GM18508 (cell line): ENCODE results near the gene TOLLIP.

ENCODE experiments used
- ATAC-seq: cut with Tn5 transposase; IDR thresholded peaks from one replicate; pipeline ENCODE4 v1.9.1; 2021; ENCODE audit warnings: moderate number of reproducible peaks; ENCODE audit not compliant: insufficient read depth, unreplicated experiment

TOLLIP gene

GRCh38 chr11:1234771-1235305 is 74.6 kb downstream of the TOLLIP start:
- no peak for ATAC-seq

- no peak for ATAC-seq
Observed at GRCh38 chr11:1234054-1234720, 75.2 kb downstream of the TOLLIP start.

DNA sequence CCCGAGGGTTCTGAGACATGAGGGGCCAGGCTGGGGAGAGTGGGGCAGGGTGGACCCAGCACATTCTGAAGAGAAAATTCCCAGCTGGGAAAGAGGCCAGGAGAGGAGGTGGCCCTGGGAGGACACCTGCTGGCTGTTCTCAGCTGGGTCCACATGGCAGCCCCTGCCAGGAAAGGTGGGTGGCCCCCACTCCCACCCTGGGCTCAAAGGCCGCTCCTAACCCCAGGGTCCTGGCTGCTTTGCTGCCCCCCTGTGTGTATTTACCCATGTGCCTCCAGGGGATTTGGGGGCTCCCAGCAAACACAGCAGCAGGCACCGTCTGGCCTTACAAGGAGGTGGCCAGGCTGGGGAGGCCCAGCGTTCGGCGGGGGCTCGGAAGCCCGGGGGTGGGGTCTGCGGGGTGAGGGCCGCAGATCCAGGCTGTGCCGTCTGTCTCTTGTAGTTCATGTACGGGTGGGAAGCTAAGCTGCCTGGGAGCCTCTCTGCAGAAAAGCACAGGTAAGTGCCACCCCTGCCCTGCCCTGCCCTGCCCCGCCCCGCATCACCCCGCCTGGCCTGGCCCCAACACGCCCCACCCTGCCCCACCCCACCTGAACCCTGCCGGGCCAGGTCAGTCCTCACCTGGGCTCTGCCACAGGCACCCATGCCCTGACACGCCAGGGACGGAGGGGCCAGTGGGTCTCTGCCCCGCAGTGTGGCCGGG is 75.9 kb downstream of the TOLLIP start:
- ATAC-seq = no peak

DNA sequence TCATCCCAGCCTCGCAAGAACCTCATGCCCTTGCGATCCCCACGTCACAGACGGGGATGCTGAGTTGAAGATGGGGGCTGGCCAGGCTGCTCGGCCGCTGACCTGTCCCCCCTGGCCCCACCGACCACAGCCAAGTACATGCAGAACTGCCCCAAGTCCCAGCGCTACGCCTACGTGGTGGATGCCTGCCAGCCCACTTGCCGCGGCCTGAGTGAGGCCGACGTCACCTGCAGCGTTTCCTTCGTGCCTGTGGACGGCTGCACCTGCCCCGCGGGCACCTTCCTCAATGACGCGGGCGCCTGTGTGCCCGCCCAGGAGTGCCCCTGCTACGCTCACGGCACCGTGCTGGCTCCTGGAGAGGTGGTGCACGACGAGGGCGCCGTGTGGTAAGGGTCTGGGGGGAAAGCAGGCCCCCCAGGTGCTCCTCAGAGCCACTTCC is 76.5 kb downstream of the TOLLIP start:
- ATAC-seq = no peak

DNA sequence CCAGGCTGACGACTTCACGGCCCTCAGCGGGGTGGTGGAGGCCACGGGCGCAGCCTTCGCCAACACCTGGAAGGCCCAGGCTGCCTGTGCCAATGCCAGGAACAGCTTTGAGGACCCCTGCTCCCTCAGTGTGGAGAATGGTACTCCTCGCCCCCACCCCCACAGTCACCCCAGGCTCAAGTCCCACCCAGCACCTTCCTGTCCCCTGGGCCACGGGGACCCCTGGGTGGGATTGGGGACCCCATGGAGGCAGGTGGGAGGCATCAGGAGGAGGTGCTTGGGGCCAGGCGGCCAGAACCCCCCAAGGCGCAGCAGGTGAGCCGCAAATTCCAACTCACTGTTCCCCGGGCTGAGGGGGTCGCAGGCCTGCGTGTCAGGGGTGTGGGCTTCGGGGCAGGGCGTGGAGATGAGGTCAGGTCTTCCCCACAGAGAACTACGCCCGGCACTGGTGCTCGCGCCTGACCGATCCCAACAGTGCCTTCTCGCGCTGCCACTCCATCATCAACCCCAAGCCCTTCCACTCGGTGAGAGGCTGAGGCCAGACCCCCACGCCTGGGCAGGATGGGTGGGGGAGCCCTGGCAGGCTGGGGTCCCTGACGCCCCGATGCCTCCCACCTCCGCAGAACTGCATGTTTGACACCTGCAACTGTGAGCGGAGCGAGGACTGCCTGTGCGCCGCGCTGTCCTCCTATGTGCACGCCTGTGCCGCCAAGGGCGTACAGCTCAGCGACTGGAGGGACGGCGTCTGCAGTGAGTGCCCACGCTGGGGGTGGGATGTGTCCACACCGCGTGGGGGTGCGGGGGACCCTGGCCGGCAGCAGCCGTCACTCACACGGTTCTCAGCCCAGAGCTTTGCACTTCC is 77.2 kb downstream of the TOLLIP start:
- ATAC-seq = no peak

GRCh38 chr11:1231396-1232020 is 77.9 kb downstream of the TOLLIP start:
- no peak for ATAC-seq

DNA sequence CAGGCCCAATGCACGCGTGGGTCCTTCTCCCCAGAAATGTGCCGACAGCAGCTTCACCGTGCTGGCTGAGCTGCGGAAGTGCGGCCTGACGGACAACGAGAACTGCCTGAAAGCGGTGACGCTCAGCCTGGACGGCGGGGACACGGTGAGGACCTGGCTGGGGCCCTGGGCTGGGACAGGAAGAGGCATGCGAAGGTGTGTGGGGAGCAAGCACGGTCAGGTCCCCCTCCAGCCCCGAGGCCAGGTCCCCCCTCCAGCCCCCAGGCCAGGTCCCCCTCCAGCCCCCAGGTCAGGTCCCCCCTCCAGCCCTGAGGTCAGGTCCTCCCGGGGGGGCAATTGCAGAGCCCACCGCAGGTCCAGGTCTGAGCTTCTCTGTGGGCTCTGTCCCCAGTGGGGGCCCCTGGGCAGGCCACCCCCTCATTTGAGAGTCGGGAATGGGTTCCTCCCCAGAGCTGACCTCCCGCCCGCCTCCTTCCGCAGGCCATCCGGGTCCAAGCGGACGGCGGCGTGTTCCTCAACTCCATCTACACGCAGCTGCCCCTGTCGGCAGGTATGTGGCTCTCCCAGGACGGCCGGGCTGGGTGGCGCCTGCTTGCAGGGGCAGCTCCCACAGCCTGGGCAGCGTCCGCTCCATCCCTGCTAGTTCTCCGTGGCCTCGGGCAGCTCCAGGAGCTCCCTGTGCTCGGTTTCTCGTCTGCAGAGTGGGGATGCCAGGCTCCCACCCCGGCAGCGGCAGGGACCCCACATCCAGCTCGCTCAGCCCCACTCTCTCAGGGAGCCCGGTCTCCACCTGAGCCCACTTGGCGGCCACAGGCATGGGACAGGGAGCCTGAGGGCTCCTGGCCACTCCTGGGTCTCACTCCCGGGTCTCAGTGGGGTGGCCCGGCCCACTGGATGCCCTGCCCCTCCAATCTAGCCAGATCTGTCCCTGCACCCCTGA is 78.7 kb downstream of the TOLLIP start:
- ATAC-seq = no peak

GRCh38 chr11:1230121-1230455 is 79.3 kb downstream of the TOLLIP start:
- ATAC-seq = no peak

GRCh38 chr11:1229471-1230120 is 79.8 kb downstream of the TOLLIP start:
- ATAC-seq = no peak

DNA sequence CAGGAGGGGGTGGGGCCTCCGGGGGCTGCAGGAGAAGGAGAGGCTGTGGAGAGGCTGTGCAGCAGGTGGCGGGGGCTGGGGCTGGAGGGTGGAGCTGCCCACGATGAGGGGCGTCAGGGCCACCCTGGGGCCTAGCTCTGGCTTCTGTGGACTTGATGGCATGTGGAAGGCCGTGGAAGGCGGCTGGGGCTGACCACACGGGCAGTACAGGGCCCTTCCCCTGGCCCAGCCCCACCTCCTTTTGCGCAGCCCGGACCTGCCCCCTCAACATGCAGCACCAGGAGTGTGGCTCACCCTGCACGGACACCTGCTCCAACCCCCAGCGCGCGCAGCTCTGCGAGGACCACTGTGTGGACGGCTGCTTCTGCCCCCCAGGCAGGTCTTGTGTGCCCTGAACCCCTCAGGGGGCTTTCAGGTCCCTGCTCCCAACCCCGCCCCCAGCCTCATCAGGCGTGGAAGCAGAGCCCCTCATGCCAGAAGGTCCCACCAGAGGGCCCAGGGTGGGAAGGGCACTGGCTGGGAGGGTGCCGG is 80.4 kb downstream of the TOLLIP start:
- ATAC-seq = no peak

- no peak for ATAC-seq
Observed at GRCh38 chr11:1228101-1228821, 81.2 kb downstream of the TOLLIP start.

DNA sequence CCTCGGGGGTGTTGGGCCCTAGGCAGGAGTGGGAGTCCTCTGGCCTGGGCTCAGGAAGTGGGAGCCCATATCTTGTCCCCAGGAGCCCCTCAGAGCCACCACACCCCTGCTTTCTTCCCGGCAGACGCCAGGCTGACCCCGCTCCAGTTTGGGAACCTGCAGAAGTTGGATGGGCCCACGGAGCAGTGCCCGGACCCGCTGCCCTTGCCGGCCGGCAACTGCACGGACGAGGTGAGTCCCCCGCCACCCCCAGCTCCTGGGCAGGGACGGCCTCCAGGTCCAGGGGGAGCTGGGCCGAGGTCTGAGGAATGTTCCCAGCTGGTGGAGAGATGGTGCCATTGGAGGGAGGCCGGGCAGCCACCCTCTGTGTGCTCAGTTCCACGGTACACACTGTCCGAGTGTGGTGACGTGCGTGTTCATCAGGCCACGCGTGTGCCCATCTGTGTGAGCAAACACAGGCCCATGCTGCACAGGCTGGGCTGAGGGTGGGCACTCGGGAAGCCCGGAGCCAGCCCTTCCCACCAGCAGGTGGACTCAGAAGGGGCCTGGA is 81.8 kb downstream of the TOLLIP start:
- no peak for ATAC-seq

- ATAC-seq = no peak
Observed at GRCh38 chr11:1226986-1227550, 82.4 kb downstream of the TOLLIP start.

GRCh38 chr11:1226226-1226985 is 83.0 kb downstream of the TOLLIP start:
- ATAC-seq = no peak

- no peak for ATAC-seq
Observed at GRCh38 chr11:1225386-1226225, 83.8 kb downstream of the TOLLIP start.
